Fibroblast of mammary gland (primary cell): ENCODE measurements around the gene NEMF.
"Not testable (repeated sequence)": the region's sequence is repeated elsewhere in the genome, so short reads cannot be mapped to it uniquely, and the experiment has no call there.

ENCODE experiments used
- DNase-seq: peaks from one replicate; pipeline ENCODE4 v3.0.0-alpha.2; 2010; ENCODE audit warnings: low read depth
- H3K4me3 ChIP-seq: 2 replicates; pipeline ENCODE4 v1.5.1; 2011; ENCODE audit warnings: low read depth, mild to moderate bottlenecking, low read length, moderate library complexity; ENCODE audit not compliant: control insufficient read depth
- CTCF ChIP-seq: conservative IDR thresholded peaks from 2 replicates; pipeline ENCODE4 v1.5.1; 2011; ENCODE audit warnings: low read depth, low read length, inconsistent platforms; ENCODE audit not compliant: control insufficient read depth, insufficient read depth

NEMF gene

DNA sequence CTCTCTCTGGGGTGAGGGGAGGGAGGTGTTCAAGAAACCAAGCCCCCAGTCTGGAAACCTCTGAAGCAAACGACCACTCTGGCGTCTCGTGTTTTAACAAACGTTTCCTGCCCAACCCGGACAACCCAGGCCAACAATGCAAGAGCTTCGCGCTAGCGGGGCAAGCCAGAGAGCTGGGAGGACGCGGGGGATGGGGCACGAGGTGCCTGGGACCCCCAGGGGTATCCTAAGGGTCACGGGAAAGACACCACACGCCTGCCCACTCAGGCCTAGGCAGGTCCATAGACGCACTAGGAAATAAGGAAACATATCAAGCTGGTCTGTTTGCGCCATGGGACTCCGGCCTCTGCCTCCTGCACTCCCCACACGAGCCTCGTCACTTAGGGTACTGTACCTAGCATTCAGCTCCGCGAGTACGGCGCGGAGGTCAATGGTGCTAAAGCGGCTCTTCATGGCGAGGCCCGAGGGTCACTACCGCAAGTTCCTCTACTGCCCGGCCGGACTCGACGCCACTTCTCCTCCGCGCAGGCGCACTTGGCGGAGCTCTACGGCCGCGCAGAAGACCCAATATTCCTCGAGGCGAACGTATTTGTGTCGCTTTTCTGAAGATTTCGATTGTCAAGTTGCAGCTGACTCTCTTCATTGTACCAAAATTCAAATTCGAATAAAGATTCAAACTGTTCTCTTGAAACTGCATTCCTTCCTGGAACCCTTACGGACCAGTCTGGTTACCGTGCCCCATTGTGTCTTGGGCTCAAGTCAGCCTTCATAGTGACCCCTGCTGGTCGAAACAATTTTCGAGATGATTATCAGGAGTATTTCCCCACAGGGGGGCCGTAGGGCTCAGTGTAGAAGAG, at the start of gene NEMF:
Gene NEMF, minus strand, starts transcription at position 488 of the 857 bp plus-strand sequence. Its CDS starts 35 bp downstream, at position 453.
- TF ChIP-seq CTCF, result peak; percentile 84
- peak; percentile 88 for DNase-seq
- peak within 1 kb of the TSS; percentile 98 for H3K4me3 ChIP-seq

DNA sequence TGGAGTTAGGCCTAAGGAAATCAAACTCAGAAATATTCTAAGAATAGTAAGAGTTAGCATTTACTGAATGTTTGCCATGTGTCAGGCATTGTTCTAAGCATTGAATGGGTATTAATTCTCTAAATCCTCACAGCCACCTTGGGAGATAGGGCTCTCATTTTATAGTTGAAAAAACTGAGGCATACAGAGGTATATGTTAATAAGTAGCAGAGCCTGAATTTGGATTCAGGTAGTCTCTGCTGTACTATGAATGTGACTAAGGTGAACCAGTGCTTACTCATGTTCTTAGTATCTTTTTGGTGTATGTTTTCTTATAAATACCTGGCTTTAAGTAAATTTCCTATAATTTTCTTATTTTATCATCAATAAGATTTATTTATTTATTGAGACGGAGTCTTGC, 48.4 kb upstream of the NEMF start:
- no peak for TF ChIP-seq CTCF

GRCh38 chr14:49898485-49898884, 45.9 kb upstream of the NEMF start:
- TF ChIP-seq CTCF, result no peak
- DNase-seq, result no peak
- H3K4me3 ChIP-seq, result no peak overlapping the region

More for the DNA sequence above, 48.4 kb upstream of the NEMF start:
- no peak overlapping the region for H3K4me3 ChIP-seq
- no peak for DNase-seq

- H3K4me3 ChIP-seq, result no peak overlapping the region
- DNase-seq, result no peak
- TF ChIP-seq CTCF, result no peak
Observed at GRCh38 chr14:49897965-49898364, 45.4 kb upstream of the NEMF start.

- TF ChIP-seq CTCF, result no peak
- no peak overlapping the region for H3K4me3 ChIP-seq
Observed at GRCh38 chr14:49897414-49897813, 44.8 kb upstream of the NEMF start.

DNA sequence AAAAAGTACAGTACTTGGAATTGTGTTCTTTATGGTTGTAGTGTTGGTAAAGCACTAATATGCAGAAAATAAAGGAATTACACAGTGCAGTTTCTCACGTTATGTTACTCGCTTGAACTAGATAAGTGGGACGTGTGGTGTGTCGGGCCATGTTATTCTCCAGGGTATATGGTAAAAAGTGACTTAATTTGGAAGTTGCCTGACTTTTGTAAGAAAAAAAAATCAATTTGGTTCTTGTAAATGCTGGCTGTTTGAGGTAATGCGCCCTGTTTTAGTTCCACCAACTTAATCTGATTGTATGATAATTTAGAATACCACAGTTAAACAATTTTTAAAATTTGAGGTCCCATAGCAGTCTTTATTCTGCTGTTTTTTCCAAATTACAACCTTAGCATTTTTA, 44.4 kb upstream of the NEMF start:
- TF ChIP-seq CTCF, result no peak
- no peak for DNase-seq
- peak overlapping the region; percentile 93 for H3K4me3 ChIP-seq

More at GRCh38 chr14:49897414-49897813, 44.8 kb upstream of the NEMF start:
- no peak for DNase-seq

- not testable (repeated sequence) for DNase-seq
- H3K4me3 ChIP-seq, result peak overlapping the region; percentile 93
Observed at GRCh38 chr14:49896272-49896671, 43.7 kb upstream of the NEMF start.
